HEK293T (cell line): ENCODE data around the gene PYHIN1.
"Not testable (repeated sequence)": the region's sequence is repeated elsewhere in the genome, so short reads cannot be mapped to it uniquely, and the experiment has no call there.

Source experiments
- CTCF ChIA-PET: fragments of 350-600 bp; formaldehyde crosslinking; extraction: SDS; loops from one replicate; lab custom pipeline; 2021; ENCODE audit warnings: antibody characterized with exemption, inconsistent platforms; lab: Yijun Ruan, JAX
- POLR2A ChIA-PET: fragments of 350-600 bp; formaldehyde crosslinking; extraction: SDS; loops from one replicate; lab custom pipeline; 2020; ENCODE audit warnings: antibody characterized with exemption, inconsistent platforms; lab: Yijun Ruan, JAX
- DNase-seq: peaks from one replicate; pipeline ENCODE4 v3.0.0; 2012; ENCODE audit warnings: mixed read lengths; ENCODE audit errors: extremely low spot score
- ARNT ChIP-seq: fragments of 450-650 bp; IDR thresholded peaks from 2 replicates; pipeline ENCODE4 v1.6.1; 2017; ENCODE audit warnings: mild to moderate bottlenecking
- BHLHE40 ChIP-seq: fragments of 450-650 bp; IDR thresholded peaks from 2 replicates; pipeline ENCODE4 v1.6.1; 2016; ENCODE audit warnings: mild to moderate bottlenecking, moderate library complexity, borderline replicate concordance
- CTBP1 ChIP-seq: fragments of 450-650 bp; IDR thresholded peaks from 2 replicates; pipeline ENCODE4 v1.6.1; 2016; ENCODE audit warnings: borderline replicate concordance
- ELF4 ChIP-seq: fragments of 450-650 bp; IDR thresholded peaks from 2 replicates; pipeline ENCODE4 v1.6.1; 2017; ENCODE audit warnings: antibody characterized with exemption
- FOXA1 ChIP-seq: fragments of 450-650 bp; IDR thresholded peaks from 2 replicates; pipeline ENCODE4 v1.6.1; 2016; ENCODE audit warnings: mild to moderate bottlenecking
- FOXK2 ChIP-seq: fragments of 450-650 bp; IDR thresholded peaks from 2 replicates; pipeline ENCODE4 v1.6.1; 2016; ENCODE audit warnings: mild to moderate bottlenecking
- FOXM1 ChIP-seq: fragments of 450-650 bp; IDR thresholded peaks from 2 replicates; pipeline ENCODE4 v1.6.1; 2017; ENCODE audit warnings: mild to moderate bottlenecking, borderline replicate concordance
- HDGF ChIP-seq: fragments of 450-650 bp; IDR thresholded peaks from 2 replicates; pipeline ENCODE4 v1.6.1; 2017; ENCODE audit warnings: antibody characterized with exemption, borderline replicate concordance
- L3MBTL2 ChIP-seq: fragments of 450-650 bp; conservative IDR thresholded peaks from 2 replicates; pipeline ENCODE4 v1.6.1; 2016; ENCODE audit warnings: mild to moderate bottlenecking
- LEF1 ChIP-seq: fragments of 450-650 bp; IDR thresholded peaks from 2 replicates; pipeline ENCODE4 v1.6.1; 2017; ENCODE audit warnings: mild to moderate bottlenecking, borderline replicate concordance
- NFRKB ChIP-seq: fragments of 450-650 bp; IDR thresholded peaks from 2 replicates; pipeline ENCODE4 v1.6.1; 2016; ENCODE audit warnings: mild to moderate bottlenecking, moderate library complexity
- SP1 ChIP-seq: fragments of 450-650 bp; IDR thresholded peaks from 2 replicates; pipeline ENCODE4 v1.6.1; 2017
- SUZ12 ChIP-seq: fragments of 450-650 bp; IDR thresholded peaks from 2 replicates; pipeline ENCODE4 v1.6.1; 2016; ENCODE audit warnings: mild to moderate bottlenecking
- TARDBP ChIP-seq: fragments of 450-650 bp; IDR thresholded peaks from 2 replicates; pipeline ENCODE4 v1.6.1; 2016
- ZNF384 ChIP-seq: fragments of 450-650 bp; IDR thresholded peaks from 2 replicates; pipeline ENCODE4 v1.6.1; 2016
- TF ChIP-seq, protein P1 (sequence below): fragments of 450-650 bp; IDR thresholded peaks from 2 replicates; pipeline ENCODE4 v1.6.1; 2016

The PYHIN1 gene

DNA sequence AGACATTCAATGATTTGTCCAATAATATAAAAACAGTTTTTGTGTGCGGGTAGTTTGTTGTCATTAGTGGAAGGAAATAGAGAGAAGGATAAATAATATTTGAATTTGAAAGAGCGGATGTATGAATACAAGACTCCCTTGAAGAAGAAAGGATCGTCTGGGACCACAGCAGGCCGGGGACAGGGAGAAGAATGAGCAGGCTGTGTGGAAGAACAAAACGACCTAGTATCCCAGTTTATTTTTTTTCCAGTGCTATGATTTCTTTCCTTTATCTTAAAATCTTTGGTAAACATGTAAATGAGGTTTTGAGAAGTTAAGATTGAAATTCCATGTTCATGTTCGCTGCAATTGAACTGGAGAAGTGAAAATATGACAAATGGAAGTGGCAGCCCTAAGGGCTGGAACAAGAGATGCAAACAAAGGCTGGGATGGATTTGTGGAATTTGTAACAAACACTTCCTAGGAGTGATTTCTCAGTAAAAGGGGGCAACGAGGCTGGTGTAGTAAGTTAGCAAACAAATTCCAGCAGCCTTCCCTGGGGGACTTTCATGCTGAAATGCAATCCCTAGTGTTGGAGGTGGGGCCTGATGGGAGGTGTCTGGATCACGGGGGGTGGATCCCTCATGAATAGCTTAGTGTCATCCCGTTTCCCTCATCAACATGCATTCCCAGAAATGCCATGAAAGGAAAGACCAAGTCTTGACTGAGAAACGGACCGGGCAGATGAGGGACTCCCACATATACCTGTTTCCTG, 68.1 kb downstream of the PYHIN1 start:
- POLR2A ChIA-PET: no interaction called here
- DNase-seq: no peak
- no peak for TF ChIP-seq L3MBTL2
- TF ChIP-seq FOXM1: no peak
- no peak for TF ChIP-seq SUZ12
- no peak for TF ChIP-seq SP1
- TF ChIP-seq HDGF: no peak
- CTCF ChIA-PET: no interaction called here

DNA sequence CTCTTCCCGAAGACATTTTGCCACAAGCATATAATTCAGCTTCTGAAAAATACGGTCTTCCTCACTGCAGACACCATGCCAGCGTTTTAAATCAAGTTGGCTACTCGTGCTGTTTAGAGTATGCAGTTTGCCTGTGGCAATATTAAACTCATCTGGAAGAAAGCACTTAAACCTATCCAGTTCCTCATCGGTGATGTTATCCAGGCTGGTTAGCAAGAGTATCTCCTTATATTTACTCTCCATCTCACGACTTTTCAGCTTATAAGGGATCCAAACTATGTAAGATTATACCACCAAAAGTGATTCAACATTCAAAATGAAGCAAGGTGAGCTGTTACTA, 68.7 kb downstream of the PYHIN1 start:
- POLR2A ChIA-PET: no interaction called here
- TF ChIP-seq CTBP1 (no peak), HDGF (no peak), FOXK2 (no peak)
- TF ChIP-seq, protein P1, sequence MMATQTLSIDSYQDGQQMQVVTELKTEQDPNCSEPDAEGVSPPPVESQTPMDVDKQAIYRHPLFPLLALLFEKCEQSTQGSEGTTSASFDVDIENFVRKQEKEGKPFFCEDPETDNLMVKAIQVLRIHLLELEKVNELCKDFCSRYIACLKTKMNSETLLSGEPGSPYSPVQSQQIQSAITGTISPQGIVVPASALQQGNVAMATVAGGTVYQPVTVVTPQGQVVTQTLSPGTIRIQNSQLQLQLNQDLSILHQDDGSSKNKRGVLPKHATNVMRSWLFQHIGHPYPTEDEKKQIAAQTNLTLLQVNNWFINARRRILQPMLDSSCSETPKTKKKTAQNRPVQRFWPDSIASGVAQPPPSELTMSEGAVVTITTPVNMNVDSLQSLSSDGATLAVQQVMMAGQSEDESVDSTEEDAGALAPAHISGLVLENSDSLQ: no peak
- CTCF ChIA-PET: no interaction called here
- DNase-seq: no peak

DNA sequence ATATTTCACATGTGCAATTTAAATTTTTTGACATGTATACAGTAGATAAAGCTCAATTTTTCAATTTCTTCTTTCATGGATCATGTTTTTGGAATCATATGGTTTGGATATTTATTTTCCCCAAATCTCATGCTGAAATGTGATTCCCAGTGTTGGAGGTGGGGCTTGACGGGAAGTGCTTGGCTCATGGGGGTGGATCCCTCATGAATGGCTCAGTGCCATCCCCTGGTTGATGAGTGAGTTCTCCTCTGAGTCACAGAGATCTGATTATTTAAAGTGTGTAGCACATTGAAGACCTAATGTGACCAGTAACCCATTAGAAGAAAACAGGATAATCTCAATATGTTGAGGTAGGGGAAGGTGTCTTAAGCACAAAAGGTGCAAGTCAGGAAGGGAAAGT, 69.3 kb downstream of the PYHIN1 start:
- DNase-seq: no peak
- ChIA-PET CTCF (no interaction called here), POLR2A (no interaction called here)
- TF ChIP-seq ELF4 (no peak), LEF1 (no peak), TARDBP (no peak), HDGF (no peak), CTBP1 (no peak), FOXM1 (no peak), ZNF384 (no peak), BHLHE40 (no peak), SP1 (no peak), FOXA1 (no peak)
- TF ChIP-seq, protein P1: no peak

DNA sequence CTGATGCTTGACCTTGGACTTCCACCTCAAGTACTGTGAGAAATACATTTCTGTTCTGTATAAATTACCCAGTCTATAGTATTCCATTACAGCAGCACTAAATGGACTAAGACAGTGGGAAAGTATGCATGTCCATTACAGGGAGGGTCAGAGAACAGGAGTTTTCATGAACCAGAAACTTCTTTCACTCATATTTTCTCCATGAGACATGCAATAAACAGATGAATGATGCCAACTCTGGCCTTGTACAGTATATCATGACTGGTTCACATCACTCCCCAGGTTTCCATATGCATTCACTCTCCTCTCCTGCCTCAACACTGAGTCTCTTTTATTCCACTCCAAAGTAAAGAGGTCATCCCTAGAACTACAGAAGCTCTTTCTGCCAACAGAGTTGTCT, 73.8 kb downstream of the PYHIN1 start:
- TF ChIP-seq L3MBTL2: no peak
- no peak for TF ChIP-seq LEF1
- TF ChIP-seq FOXK2: no peak
- TF ChIP-seq HDGF: no peak
- TF ChIP-seq SP1: no peak
- no peak for TF ChIP-seq NFRKB
- no peak for TF ChIP-seq ARNT
- TF ChIP-seq ZNF384: no peak
- ChIA-PET CTCF (no interaction called here), POLR2A (no interaction called here)
- no peak for DNase-seq

DNA sequence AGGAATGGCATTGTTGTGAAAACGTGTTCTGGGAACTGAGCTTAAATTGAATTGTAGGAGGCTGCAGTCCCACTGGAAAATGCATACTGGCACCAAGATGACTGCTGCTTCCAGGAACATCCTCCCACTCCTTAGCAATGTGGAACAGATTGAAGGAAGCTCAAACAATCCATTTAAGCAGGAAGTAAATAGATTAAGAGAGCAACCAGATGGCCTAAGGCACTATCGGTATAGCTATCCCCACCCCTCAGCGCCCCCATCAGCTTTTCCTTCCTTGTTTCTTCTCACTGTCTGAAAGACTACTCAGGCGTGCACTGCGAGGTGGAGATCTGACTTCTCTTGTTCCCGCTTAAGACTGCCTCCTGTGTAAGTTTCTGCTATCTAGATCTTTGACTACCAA, 74.3 kb downstream of the PYHIN1 start:
- CTCF ChIA-PET: no interaction called here
- POLR2A ChIA-PET: no interaction called here
- TF ChIP-seq ELF4: no peak
- TF ChIP-seq SUZ12: no peak
- no peak for TF ChIP-seq FOXM1
- TF ChIP-seq HDGF: no peak
- TF ChIP-seq, protein P1: no peak
- TF ChIP-seq SP1: no peak
- TF ChIP-seq NFRKB: no peak
- no peak for TF ChIP-seq FOXA1
- TF ChIP-seq FOXK2: no peak
- no peak for TF ChIP-seq LEF1
- TF ChIP-seq L3MBTL2: no peak
- no peak for TF ChIP-seq BHLHE40
- no peak for TF ChIP-seq CTBP1
- no peak for TF ChIP-seq TARDBP
- TF ChIP-seq ARNT: no peak
- TF ChIP-seq ZNF384: no peak
- no peak for DNase-seq

DNA sequence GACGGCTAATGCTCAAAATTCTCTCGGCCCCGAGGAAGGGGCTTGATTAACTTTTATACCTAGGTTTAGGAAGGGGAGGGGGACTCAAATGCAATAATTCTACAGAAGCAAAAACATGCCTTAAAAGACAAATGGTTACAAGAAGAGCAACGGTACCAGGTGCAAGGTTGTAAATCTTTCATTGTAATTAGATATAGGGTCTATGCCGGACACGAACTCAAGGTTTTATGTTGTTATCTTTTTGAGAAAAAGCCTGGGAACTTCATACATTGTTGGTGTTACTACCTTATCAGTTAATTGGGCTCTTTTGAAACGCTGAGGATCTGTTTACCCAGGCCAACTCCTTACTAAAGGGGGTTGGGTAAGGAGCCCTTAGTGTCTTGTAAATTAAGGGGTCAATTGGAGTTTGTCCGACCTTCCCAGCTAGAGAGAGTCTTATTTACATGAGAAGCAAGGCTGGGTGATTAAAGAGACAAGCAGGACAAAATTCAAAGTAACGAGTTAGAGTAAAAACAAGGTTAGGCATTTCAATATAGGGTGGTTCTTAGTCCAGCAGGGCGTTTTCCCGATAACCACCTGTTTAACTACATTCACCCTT, 75.0 kb downstream of the PYHIN1 start:
- CTCF ChIA-PET, POLR2A ChIA-PET, DNase-seq: not testable (repeated sequence)

DNA sequence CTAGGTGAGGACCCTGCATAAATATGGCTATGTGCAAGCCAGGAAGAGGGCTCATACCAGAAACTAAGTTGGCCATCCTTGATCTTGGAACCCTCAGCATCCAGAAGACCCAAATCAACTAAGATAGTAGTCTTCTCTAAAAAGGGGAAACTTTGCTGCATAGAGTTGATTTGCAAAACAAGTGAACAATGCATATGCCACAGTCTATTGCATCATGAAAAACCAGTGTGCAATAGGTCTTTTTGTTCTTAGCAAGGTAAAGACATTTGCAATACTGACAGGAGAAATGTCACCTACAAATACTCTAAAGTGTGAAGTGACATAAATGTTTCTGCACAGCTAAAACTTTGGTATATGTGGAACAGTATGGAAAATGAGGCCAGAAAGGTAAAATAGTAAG, 76.4 kb downstream of the PYHIN1 start:
- TF ChIP-seq FOXK2: no peak
- no peak for TF ChIP-seq SP1
- TF ChIP-seq HDGF: no peak
- TF ChIP-seq BHLHE40: no peak
- TF ChIP-seq NFRKB: no peak
- TF ChIP-seq TARDBP: no peak
- POLR2A ChIA-PET: no interaction called here
- CTCF ChIA-PET: no interaction called here
- DNase-seq: no peak
